Ishikawa (cell line): ENCODE measurements around the gene DNAJA4.

Source experiments
- CEBPB ChIP-seq: IDR thresholded peaks from 2 replicates; pipeline ENCODE4 v1.6.1; 2012
- CREB1 ChIP-seq: IDR thresholded peaks from 2 replicates; pipeline ENCODE4 v1.6.1; 2012; ENCODE audit warnings: low read depth
- EGR1 ChIP-seq: IDR thresholded peaks from 2 replicates; pipeline ENCODE4 v1.6.1; 2012
- EP300 ChIP-seq: IDR thresholded peaks from 2 replicates; pipeline ENCODE4 v1.6.1; 2012; ENCODE audit warnings: borderline replicate concordance
- FOXM1 ChIP-seq: IDR thresholded peaks from 2 replicates; pipeline ENCODE4 v1.6.1; 2012; ENCODE audit warnings: low read depth, borderline replicate concordance
- NFIC ChIP-seq: IDR thresholded peaks from 2 replicates; pipeline ENCODE4 v1.6.1; 2012
- RAD21 ChIP-seq: IDR thresholded peaks from 2 replicates; pipeline ENCODE4 v1.6.1; 2012; ENCODE audit warnings: low read depth
- TAF1 ChIP-seq: IDR thresholded peaks from 2 replicates; pipeline ENCODE4 v1.6.1; 2012; ENCODE audit warnings: low read depth, mild to moderate bottlenecking
- TCF12 ChIP-seq: IDR thresholded peaks from 2 replicates; pipeline ENCODE4 v1.6.1; 2012; ENCODE audit warnings: low read depth
- TEAD4 ChIP-seq: IDR thresholded peaks from 2 replicates; pipeline ENCODE4 v1.6.1; 2012
- YY1 ChIP-seq: IDR thresholded peaks from 2 replicates; pipeline ENCODE4 v1.6.1; 2012; ENCODE audit warnings: low read depth
- ZBTB7A ChIP-seq: IDR thresholded peaks from 2 replicates; pipeline ENCODE4 v1.6.1; 2012; ENCODE audit warnings: low read depth
- TF ChIP-seq, protein P1 (sequence below): IDR thresholded peaks from 2 replicates; pipeline ENCODE4 v1.6.1; 2012
- TF ChIP-seq, protein P2 (sequence below): IDR thresholded peaks from 2 replicates; pipeline ENCODE4 v1.6.1; 2012; ENCODE audit warnings: low read depth, mild to moderate bottlenecking
- TF ChIP-seq, protein P3 (sequence below): IDR thresholded peaks from 2 replicates; pipeline ENCODE4 v1.6.1; 2012

DNAJA4 gene

DNA sequence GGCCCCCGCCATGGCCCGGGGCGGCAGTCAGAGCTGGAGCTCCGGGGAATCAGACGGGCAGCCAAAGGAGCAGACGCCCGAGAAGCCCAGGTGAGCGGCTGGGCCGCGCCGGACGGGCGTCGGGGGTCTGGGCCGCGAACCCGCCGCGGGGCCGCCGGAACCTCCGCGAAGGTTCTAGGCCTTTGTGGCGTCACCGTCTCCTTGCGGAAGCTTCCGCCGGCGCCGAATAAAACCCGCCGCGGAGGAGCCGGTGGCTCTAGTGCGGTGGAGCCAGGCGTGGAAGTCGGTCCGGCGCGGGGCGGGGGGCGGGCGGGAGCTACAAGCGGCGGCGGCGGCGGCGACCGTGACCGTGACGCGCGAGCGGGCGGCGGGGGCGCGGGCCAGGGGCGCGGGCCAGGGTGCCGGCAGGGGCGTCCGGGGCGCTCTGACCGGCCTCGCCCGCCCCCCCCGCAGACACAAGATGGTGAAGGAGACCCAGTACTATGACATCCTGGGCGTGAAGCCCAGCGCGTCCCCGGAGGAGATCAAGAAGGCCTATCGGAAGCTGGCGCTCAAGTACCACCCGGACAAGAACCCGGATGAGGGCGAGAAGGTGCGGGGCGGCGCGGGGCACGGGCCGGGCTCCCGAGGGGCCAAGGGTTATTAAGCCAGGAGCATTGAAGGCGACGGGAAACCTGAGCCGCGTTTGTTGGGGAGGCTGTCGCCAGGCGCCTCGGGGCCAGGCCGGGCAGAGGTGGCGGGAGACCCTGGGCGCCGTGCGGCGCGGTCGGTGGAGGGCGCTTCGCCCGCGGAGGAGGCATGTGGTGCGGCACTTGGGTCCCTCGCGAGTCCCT is at the start of gene DNAJA4:
Gene DNAJA4 (plus strand): TSS at position 259 of the 833 bp plus-strand sequence. CDS start 202 bp downstream, at position 461.
- TF ChIP-seq, protein P1, sequence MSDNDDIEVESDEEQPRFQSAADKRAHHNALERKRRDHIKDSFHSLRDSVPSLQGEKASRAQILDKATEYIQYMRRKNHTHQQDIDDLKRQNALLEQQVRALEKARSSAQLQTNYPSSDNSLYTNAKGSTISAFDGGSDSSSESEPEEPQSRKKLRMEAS = no peak
- TF ChIP-seq, protein P2, sequence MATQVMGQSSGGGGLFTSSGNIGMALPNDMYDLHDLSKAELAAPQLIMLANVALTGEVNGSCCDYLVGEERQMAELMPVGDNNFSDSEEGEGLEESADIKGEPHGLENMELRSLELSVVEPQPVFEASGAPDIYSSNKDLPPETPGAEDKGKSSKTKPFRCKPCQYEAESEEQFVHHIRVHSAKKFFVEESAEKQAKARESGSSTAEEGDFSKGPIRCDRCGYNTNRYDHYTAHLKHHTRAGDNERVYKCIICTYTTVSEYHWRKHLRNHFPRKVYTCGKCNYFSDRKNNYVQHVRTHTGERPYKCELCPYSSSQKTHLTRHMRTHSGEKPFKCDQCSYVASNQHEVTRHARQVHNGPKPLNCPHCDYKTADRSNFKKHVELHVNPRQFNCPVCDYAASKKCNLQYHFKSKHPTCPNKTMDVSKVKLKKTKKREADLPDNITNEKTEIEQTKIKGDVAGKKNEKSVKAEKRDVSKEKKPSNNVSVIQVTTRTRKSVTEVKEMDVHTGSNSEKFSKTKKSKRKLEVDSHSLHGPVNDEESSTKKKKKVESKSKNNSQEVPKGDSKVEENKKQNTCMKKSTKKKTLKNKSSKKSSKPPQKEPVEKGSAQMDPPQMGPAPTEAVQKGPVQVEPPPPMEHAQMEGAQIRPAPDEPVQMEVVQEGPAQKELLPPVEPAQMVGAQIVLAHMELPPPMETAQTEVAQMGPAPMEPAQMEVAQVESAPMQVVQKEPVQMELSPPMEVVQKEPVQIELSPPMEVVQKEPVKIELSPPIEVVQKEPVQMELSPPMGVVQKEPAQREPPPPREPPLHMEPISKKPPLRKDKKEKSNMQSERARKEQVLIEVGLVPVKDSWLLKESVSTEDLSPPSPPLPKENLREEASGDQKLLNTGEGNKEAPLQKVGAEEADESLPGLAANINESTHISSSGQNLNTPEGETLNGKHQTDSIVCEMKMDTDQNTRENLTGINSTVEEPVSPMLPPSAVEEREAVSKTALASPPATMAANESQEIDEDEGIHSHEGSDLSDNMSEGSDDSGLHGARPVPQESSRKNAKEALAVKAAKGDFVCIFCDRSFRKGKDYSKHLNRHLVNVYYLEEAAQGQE = no peak
- TF ChIP-seq TAF1 (no peak), CREB1 (no peak), RAD21 (no peak), CEBPB (no peak), TEAD4 (no peak), YY1 (no peak), EGR1 (no peak), TCF12 (no peak), ZBTB7A (no peak), EP300 (no peak), FOXM1 (no peak), NFIC (no peak)
- TF ChIP-seq, protein P3, sequence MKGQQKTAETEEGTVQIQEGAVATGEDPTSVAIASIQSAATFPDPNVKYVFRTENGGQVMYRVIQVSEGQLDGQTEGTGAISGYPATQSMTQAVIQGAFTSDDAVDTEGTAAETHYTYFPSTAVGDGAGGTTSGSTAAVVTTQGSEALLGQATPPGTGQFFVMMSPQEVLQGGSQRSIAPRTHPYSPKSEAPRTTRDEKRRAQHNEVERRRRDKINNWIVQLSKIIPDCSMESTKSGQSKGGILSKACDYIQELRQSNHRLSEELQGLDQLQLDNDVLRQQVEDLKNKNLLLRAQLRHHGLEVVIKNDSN = no peak

DNA sequence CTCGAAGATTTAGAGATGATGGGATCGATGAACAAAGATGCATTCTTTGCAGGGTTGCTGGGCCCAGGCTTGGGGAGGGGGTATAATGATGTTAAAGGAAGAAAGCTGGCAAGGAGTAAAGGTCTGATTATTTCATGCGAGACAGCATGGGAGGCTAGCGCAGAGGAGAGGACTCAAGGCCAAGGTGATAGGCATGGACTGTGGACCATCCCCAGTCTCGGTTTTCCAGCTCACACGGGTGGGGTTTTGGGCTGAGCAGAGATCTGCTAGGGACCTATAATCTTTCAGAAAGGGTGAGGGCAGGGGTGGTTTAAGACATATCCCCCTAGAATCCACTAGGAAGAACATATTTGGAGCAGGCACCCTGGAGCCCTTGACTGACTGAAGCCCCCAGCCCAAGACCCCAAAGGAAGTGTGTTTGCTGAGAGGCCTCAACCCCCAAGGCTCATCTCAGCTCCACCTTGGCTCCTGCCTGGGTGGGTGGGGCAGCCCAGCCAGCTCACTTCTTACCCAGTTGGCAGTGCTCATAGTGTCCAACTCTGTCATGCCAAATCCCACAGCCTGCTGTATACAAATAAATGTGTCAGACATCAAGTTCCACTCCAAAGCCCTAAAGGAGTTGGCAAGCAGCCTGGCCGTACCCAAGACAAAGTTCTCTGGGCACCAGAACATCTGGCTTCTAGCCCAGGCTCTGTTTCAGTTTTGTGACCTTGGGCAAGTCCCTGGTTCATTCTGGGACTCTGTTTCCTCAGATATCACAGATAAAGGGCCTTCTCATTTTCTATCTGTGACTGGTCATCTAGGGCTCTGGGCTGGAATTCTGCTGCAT is 47.9 kb upstream of the DNAJA4 start:
- TF ChIP-seq, protein P3 = no peak
- TF ChIP-seq CEBPB (no peak), YY1 (no peak), CREB1 (no peak), FOXM1 (no peak; the same call in 1 of the 2 replicates), TEAD4 (peak; percentile 21; the same call in 1 of the 2 replicates), TAF1 (no peak), ZBTB7A (no peak), TCF12 (peak; percentile 52; the same call in 1 of the 2 replicates), NFIC (peak; percentile 89), EP300 (peak; percentile 28; the same call in 1 of the 2 replicates), RAD21 (no peak), EGR1 (no peak)
- TF ChIP-seq, protein P1 = peak; percentile 28; the same call in 1 of the 2 replicates
- TF ChIP-seq, protein P2 = no peak

DNA sequence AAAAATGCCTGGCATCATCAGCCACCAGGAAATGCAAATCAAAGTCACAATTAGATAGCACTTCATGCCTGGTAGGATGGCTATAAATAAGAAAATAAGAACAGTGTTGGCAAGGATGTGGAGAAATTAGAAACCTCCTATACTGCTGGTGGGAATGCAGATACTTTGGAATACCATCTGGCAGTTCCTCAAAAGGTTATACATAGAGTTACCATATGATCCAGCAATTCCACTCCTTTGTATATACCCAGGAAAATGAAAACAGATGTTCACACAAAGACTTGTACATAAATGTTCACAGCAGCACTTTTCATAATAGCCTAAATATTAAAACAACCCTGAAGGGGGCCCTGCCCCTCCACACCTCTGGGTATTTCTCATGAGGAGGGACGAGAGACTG is 43.6 kb upstream of the DNAJA4 start:
- TF ChIP-seq, protein P1 = no peak
- no peak for TF ChIP-seq CEBPB
- no peak for TF ChIP-seq NFIC
- TF ChIP-seq TEAD4 = no peak
- TF ChIP-seq EGR1 = no peak
- TF ChIP-seq TAF1 = no peak
- TF ChIP-seq, protein P3 = no peak
- TF ChIP-seq, protein P2 = no peak
- TF ChIP-seq CREB1 = no peak
- no peak for TF ChIP-seq TCF12
- no peak for TF ChIP-seq RAD21
- no peak for TF ChIP-seq ZBTB7A
- no peak for TF ChIP-seq FOXM1
- TF ChIP-seq EP300 = no peak
